Measurements from ENCODE around the gene NOX4. TPM values are rescaled to one million over a fixed set of nuclear protein-coding genes. Genes with fewer than 3 reads are reported as not detected.
"Not testable (repeated sequence)": the region's sequence is repeated elsewhere in the genome, so short reads cannot be mapped to it uniquely, and the experiment has no call there.

Gene NOX4
- polyA plus RNA-seq, 3 donors = not detected

DNA sequence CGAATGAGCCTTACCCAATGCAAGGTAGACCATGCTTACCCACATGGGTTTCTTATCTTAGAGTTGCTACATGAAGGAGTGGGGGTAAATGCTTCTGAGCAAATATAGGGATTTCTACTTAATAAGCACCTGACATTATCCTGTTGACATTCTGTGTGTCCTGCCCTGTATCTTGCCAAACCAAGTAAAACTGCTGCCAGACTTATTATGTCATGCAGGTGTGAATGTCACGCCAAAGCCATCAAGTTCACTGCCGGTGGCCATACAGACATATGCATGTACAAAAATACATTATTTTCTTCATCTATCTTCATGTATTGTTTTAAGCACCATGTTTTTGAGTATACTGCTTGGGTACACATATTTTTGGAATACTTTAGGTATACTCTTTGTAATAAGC is 70.2 kb downstream of the NOX4 start:
- H3K9me3 ChIP-seq (replicated peaks in 1 of 2; ENCODE audit: control insufficient read depth in 1 of 2, insufficient read depth in 1 of 2, low read length in 2 of 2) = no peaks in the 10 kb centered on the region
- H3K79me2 ChIP-seq (ENCODE audit: insufficient read depth, low read length) = no peaks in the 10 kb centered on the region
- no peaks in the 10 kb centered on the region for H4K20me1 ChIP-seq (ENCODE audit: insufficient read depth, low read length)
- no peak for DNase-seq
- H3K27me3 ChIP-seq (ENCODE audit: control insufficient read depth in 2 of 2, insufficient read depth in 2 of 2, low read length in 2 of 2) = no peaks in the 10 kb centered on the region
- WGBS (ENCODE audit: insufficient coverage) = no CpG with 5 or more reads among the region's 3 CpGs
- H3K36me3 ChIP-seq (replicated peaks in 1 of 2; ENCODE audit: control insufficient read depth in 1 of 2, insufficient read depth in 2 of 2, low read length in 2 of 2) = no peaks in the 10 kb centered on the region
- H3K4me3 Mint-ChIP-seq = no peak overlapping the region
- H3K4me1 Mint-ChIP-seq = no peaks in the 10 kb centered on the region
- TF ChIP-seq, protein P1, sequence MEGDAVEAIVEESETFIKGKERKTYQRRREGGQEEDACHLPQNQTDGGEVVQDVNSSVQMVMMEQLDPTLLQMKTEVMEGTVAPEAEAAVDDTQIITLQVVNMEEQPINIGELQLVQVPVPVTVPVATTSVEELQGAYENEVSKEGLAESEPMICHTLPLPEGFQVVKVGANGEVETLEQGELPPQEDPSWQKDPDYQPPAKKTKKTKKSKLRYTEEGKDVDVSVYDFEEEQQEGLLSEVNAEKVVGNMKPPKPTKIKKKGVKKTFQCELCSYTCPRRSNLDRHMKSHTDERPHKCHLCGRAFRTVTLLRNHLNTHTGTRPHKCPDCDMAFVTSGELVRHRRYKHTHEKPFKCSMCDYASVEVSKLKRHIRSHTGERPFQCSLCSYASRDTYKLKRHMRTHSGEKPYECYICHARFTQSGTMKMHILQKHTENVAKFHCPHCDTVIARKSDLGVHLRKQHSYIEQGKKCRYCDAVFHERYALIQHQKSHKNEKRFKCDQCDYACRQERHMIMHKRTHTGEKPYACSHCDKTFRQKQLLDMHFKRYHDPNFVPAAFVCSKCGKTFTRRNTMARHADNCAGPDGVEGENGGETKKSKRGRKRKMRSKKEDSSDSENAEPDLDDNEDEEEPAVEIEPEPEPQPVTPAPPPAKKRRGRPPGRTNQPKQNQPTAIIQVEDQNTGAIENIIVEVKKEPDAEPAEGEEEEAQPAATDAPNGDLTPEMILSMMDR (IDR thresholded peaks at IDR 0.05) = no peak
- H3K27ac Mint-ChIP-seq = no peak overlapping the region
- no peak overlapping the region for H3K4me3 ChIP-seq (replicated peaks in 1 of 3; ENCODE audit: low read depth in 2 of 3, low read length in 3 of 3)
- no peaks in the 10 kb centered on the region for H3K36me3 Mint-ChIP-seq
- no peak overlapping the region for H3K27ac ChIP-seq (ENCODE audit: low read depth in 1 of 2, low read length in 2 of 2)
- H3K9me3 Mint-ChIP-seq = no peaks in the 10 kb centered on the region
- intact Hi-C loops (cut with micrococcal nuclease) = no loop called here
- no peak overlapping the region for H2AFZ ChIP-seq (ENCODE audit: insufficient read depth, low read depth, low read length, poor library complexity, severe bottlenecking)
- peaks cover 0 to 2% (median 0%) of the 10 kb centered on the region in 3 donors for H3K27me3 Mint-ChIP-seq (ENCODE audit: low read depth in 3 of 3)
- H3K4me2 ChIP-seq (replicated peaks; ENCODE audit: extremely low read depth, low read length, poor library complexity, severe bottlenecking) = no peak overlapping the region
- no peaks in the 10 kb centered on the region for H3K4me1 ChIP-seq (ENCODE audit: control insufficient read depth in 1 of 2, insufficient read depth in 2 of 2, low read length in 2 of 2)
- H3K9ac ChIP-seq (ENCODE audit: insufficient read depth, low read length, poor library complexity, severe bottlenecking) = no peak overlapping the region

DNA sequence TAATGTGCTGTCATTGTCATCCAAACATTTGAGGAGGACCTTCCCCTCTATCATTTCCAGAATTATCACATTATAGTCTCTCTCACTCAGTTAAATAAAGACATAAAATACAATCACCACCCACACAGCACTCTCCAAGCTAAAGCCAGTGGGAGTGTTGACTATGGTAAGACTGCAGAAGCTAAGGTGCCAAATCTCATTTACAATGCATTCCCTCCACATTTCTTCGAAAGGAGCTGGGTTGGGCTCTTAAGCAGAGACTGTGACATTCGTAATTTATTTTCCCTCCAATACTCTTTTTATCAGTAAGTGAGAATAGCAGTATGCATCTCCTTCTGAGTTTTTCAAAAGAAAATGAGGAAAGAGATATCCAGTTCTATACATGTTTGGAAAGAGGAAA is 74.2 kb downstream of the NOX4 start:
- Histone ChIP-seq H3K4me1 (ENCODE audit: control insufficient read depth in 1 of 2, insufficient read depth in 2 of 2, low read length in 2 of 2) (no peaks in the 10 kb centered on the region), H3K36me3 (replicated peaks in 1 of 2; ENCODE audit: control insufficient read depth in 1 of 2, insufficient read depth in 2 of 2, low read length in 2 of 2) (no peaks in the 10 kb centered on the region), H3K27ac (ENCODE audit: low read depth in 1 of 2, low read length in 2 of 2) (no peak overlapping the region), H3K4me2 (replicated peaks; ENCODE audit: extremely low read depth, low read length, poor library complexity, severe bottlenecking) (no peak overlapping the region), H3K27me3 (ENCODE audit: control insufficient read depth in 2 of 2, insufficient read depth in 2 of 2, low read length in 2 of 2) (no peaks in the 10 kb centered on the region), H3K79me2 (ENCODE audit: insufficient read depth, low read length) (no peaks in the 10 kb centered on the region), H3K9ac (ENCODE audit: insufficient read depth, low read length, poor library complexity, severe bottlenecking) (no peak overlapping the region), H2AFZ (ENCODE audit: insufficient read depth, low read depth, low read length, poor library complexity, severe bottlenecking) (no peak overlapping the region), H3K9me3 (replicated peaks in 1 of 2; ENCODE audit: control insufficient read depth in 1 of 2, insufficient read depth in 1 of 2, low read length in 2 of 2) (no peaks in the 10 kb centered on the region), H4K20me1 (ENCODE audit: insufficient read depth, low read length) (no peaks in the 10 kb centered on the region), H3K4me3 (replicated peaks in 1 of 3; ENCODE audit: low read depth in 2 of 3, low read length in 3 of 3) (no peak overlapping the region)
- Mint-ChIP-seq H3K4me3 (no peak overlapping the region), H3K27me3 (ENCODE audit: low read depth in 3 of 3) (no peaks in the 10 kb centered on the region), H3K4me1 (no peaks in the 10 kb centered on the region), H3K9me3 (no peaks in the 10 kb centered on the region), H3K36me3 (no peaks in the 10 kb centered on the region), H3K27ac (no peak overlapping the region)
- WGBS (ENCODE audit: insufficient coverage) = no CpG with 5 or more reads among the region's 2 CpGs
- TF ChIP-seq, protein P1 (IDR thresholded peaks at IDR 0.05) = no peak
- intact Hi-C loops (cut with micrococcal nuclease) = no loop called here
- DNase-seq = no peak

DNA sequence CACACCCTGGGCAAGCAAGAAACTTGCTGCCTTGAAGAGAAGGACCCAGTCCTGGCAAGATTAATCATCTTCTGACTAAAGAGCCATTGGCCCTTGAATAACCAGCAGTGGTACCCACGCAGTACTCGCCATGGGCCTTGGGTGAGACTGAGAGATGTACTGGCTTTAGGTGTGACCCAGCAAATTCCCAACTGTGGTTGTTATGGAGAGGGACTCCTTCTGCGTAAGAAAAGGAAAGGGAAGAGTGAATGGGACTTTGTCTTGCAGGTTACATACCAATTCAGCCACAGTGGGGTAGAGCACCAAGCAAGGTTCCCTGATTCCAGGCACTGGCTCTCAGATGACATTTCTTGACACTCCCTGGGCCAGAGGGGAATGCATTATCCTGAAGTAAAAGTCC is 80.1 kb downstream of the NOX4 start:
- DNase-seq = not testable (repeated sequence)

DNA sequence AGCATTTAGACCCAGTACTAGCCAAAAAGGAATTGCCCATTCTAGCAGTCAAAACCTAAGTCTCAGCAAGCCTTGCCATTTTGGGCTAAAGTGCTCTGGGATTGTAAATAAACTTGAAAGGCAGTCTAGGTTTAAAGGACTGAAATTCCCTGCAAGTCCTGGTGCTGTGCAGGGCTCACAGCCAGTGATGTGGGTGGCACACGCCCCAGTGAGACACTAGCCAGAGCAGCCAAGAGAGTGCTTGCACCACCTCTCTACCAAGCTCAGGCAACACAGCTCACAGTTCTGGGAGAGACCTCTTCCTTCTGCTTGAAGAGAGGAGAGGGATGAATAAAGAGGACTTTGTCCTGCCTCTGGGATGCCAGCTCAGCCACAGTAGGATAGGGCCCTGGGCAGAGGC is 80.5 kb downstream of the NOX4 start:
- H3K4me2 ChIP-seq (replicated peaks; ENCODE audit: extremely low read depth, low read length, poor library complexity, severe bottlenecking); H3K4me3 ChIP-seq (replicated peaks in 1 of 3; ENCODE audit: low read depth in 2 of 3, low read length in 3 of 3); H3K27me3 Mint-ChIP-seq (ENCODE audit: low read depth in 3 of 3); H3K36me3 Mint-ChIP-seq; H3K9me3 Mint-ChIP-seq; H2AFZ ChIP-seq (ENCODE audit: insufficient read depth, low read depth, low read length, poor library complexity, severe bottlenecking); H4K20me1 ChIP-seq (ENCODE audit: insufficient read depth, low read length); H3K27me3 ChIP-seq (ENCODE audit: control insufficient read depth in 2 of 2, insufficient read depth in 2 of 2, low read length in 2 of 2); intact Hi-C loops (cut with micrococcal nuclease); DNase-seq; H3K27ac Mint-ChIP-seq; H3K4me1 ChIP-seq (ENCODE audit: control insufficient read depth in 1 of 2, insufficient read depth in 2 of 2, low read length in 2 of 2); H3K9ac ChIP-seq (ENCODE audit: insufficient read depth, low read length, poor library complexity, severe bottlenecking); H3K36me3 ChIP-seq (replicated peaks in 1 of 2; ENCODE audit: control insufficient read depth in 1 of 2, insufficient read depth in 2 of 2, low read length in 2 of 2); H3K27ac ChIP-seq (ENCODE audit: low read depth in 1 of 2, low read length in 2 of 2); H3K79me2 ChIP-seq (ENCODE audit: insufficient read depth, low read length); H3K9me3 ChIP-seq (replicated peaks in 1 of 2; ENCODE audit: control insufficient read depth in 1 of 2, insufficient read depth in 1 of 2, low read length in 2 of 2); H3K4me3 Mint-ChIP-seq; H3K4me1 Mint-ChIP-seq: not testable (repeated sequence)
- WGBS (ENCODE audit: insufficient coverage) = no CpG with 5 or more reads among the region's 1 CpG

More for the DNA sequence above, 80.1 kb downstream of the NOX4 start:
- H3K27ac ChIP-seq (ENCODE audit: low read depth in 1 of 2, low read length in 2 of 2); intact Hi-C loops (cut with micrococcal nuclease); H3K27ac Mint-ChIP-seq; H3K79me2 ChIP-seq (ENCODE audit: insufficient read depth, low read length); H3K4me1 ChIP-seq (ENCODE audit: control insufficient read depth in 1 of 2, insufficient read depth in 2 of 2, low read length in 2 of 2); H3K4me3 Mint-ChIP-seq; H3K36me3 ChIP-seq (replicated peaks in 1 of 2; ENCODE audit: control insufficient read depth in 1 of 2, insufficient read depth in 2 of 2, low read length in 2 of 2); H4K20me1 ChIP-seq (ENCODE audit: insufficient read depth, low read length); H3K27me3 ChIP-seq (ENCODE audit: control insufficient read depth in 2 of 2, insufficient read depth in 2 of 2, low read length in 2 of 2); H3K4me3 ChIP-seq (replicated peaks in 1 of 3; ENCODE audit: low read depth in 2 of 3, low read length in 3 of 3); H3K9ac ChIP-seq (ENCODE audit: insufficient read depth, low read length, poor library complexity, severe bottlenecking); H3K9me3 ChIP-seq (replicated peaks in 1 of 2; ENCODE audit: control insufficient read depth in 1 of 2, insufficient read depth in 1 of 2, low read length in 2 of 2); H3K9me3 Mint-ChIP-seq; H3K4me2 ChIP-seq (replicated peaks; ENCODE audit: extremely low read depth, low read length, poor library complexity, severe bottlenecking); H3K4me1 Mint-ChIP-seq; H2AFZ ChIP-seq (ENCODE audit: insufficient read depth, low read depth, low read length, poor library complexity, severe bottlenecking); H3K27me3 Mint-ChIP-seq (ENCODE audit: low read depth in 3 of 3); H3K36me3 Mint-ChIP-seq: not testable (repeated sequence)
- 100% methylated on average over 3 of the region's 3 CpGs for WGBS (ENCODE audit: insufficient coverage)

All from CD14-positive monocyte (primary cell).